ENCODE measurements around the gene CCDC14. TPM values are rescaled to one million over a fixed set of nuclear protein-coding genes. Genes with fewer than 3 reads are reported as not detected.
"Not testable (repeated sequence)": the region's sequence is repeated elsewhere in the genome, so short reads cannot be mapped to it uniquely, and the experiment has no call there.

The CCDC14 gene
- polyA plus RNA-seq (2013, experiment 1 of 2; ENCODE audit: insufficient read length): 25.5 TPM
- 30.2 TPM for polyA plus RNA-seq (2013, experiment 2 of 2; ENCODE audit: insufficient read length)

- peak; percentile 97 for DNase-seq
These were observed at the start of gene CCDC14 for GRCh38 chr3:123960781-123961507. Gene CCDC14, minus strand, starts transcription at chr3:123961229. Its CDS starts 56 bp downstream, at chr3:123961173.

DNA sequence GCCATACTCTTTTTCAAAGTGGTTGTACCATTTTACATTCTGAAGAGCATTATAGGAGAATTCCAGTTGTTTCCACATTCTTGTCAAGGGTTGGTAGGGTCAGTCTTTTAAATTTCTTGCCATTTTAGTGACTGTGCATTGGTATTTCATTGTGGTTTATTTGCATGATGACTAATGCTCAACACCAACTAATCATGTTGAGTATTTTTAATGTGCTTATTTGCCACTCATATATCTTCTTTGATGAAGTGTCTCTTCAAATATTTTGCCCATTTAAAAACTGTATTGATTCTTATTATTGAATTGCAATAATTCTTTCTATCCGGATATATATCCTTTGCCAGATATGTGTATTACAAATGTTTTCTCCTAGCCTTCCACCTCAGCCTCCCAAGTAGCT, 47.3 kb upstream of the CCDC14 start:
- DNase-seq: not testable (repeated sequence)

DNA sequence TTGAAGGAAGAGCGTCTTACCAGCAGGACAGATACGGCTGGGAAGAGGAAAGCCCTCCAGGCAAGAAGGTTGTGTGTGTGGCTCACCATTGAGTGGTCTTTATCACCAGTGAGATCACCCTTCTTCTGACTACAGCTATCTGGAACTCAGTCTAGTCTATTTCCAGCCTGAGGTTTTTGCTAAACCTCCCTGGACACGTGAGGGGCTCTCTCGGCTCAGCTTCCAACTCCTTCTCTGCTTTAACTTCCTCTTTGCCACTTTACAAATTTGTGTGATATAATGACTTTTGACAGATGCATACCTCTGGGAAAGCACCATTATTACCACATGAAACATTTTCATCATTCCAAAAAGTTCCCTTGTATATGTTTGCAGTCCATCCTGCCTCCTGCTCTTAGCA, 46.2 kb upstream of the CCDC14 start:
- DNase-seq: peak; percentile 18

- not testable (repeated sequence) for DNase-seq
These were observed 41.5 kb upstream of the CCDC14 start for GRCh38 chr3:124002405-124003079.

DNA sequence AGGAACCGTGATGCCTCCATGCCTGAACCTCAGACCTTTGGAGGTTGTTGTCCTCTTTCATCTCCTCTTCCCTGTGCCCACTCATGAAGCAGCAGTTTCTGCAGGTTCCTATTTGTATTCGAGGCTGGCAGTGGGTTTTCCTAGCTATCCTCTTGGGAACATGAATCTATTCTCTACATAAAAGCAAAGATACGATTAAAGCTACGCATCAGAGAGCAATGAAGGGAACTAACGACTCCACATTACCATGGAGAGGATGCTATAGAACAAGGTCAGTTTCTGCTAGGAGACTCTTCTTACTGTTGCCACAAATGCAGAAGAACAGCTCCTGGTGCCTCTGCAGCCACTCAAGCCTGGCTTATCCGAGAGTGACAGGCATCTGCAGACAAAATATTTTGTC, 40.3 kb upstream of the CCDC14 start:
- not testable (repeated sequence) for DNase-seq

GRCh38 chr3:123997543-123997942, 36.5 kb upstream of the CCDC14 start:
- no peak for DNase-seq

DNA sequence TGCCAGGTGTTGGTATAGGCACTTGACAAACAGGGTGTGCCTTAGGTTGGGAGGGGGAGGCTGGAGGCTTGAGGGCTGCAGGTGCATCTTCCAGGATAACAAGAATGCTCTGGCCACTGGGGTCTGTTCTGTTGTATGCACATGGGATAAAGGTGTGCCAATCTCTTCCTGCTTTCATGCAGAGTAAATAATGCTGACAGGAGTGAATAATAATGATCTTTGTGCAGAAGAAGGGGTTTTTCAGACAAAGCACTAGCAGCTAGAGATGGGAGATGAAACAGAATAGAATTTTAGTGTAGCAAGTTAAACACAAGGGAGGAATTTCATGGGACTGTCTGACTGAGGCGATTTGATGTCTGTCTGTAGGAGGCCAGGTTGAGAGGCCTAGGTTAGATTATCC, 32.8 kb upstream of the CCDC14 start:
- no peak for DNase-seq

GRCh38 chr3:123991730-123992588, 30.9 kb upstream of the CCDC14 start, which contains the start of gene ROPN1:
Gene ROPN1, minus strand, starts transcription at chr3:123992124. Its CDS starts 11,643 bp downstream, at chr3:123980481.
- not testable (repeated sequence) for DNase-seq

DNA sequence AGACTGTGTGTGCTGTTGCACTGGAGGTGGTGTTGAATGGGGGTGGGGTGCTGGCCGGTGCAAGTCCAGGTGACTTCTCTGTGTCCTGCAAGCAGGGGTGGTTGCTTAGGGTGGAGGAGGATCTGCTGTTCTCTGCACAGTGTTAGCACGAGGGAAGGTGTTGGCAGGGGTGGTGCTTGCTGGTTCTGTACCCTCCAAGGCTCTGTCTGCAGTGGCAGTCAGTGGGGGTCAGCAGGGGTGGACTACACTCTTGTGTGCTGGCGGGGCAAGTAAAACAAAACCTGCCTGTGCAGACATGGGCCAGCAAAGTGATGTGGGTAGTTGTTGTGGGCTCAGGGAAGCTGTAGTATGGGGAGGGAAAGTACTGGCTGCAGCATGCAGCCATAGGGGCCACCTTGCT, 25.4 kb upstream of the CCDC14 start:
- DNase-seq: no peak

DNA sequence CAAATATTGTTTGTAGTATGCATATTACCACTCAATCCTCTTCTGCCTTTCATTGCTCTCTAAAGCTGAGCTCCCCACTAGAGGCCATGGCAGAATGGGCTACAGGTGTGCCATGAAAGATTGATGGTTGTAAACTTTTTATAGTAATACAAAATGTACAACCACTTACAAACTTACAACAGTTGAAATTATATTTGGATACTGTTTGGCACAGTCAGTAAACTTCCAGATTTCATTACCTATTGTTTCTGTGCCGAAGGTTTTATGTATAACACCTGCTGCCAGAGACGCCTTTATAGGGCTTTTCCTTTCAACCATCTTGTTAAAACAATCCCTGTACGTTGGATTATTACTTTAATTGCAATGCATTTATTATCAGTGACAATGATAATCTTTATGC, 23.9 kb upstream of the CCDC14 start:
- DNase-seq: no peak

DNA sequence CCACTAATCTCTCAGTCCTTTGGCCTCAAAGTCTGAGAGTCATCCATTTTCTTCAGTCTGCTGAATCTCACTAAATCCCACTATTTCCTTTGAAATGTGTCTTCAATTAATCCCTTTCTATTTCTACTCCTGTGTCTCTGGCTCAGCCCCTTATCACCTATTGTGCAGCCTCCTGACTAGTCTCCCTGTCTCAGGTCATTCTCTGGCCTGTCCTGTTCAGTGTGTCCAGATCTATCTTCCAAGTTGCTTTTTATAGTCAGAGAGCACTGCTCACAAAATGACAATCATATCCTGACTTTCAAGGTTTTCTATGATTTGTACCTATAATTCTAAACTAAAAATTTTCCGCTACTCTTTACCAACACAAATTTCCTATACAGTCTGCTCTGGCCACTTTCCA, 23.3 kb upstream of the CCDC14 start:
- no peak for DNase-seq

GRCh38 chr3:123981317-123981716, 20.3 kb upstream of the CCDC14 start:
- DNase-seq: not testable (repeated sequence)

- no peak for DNase-seq
These were observed 19.5 kb upstream of the CCDC14 start for GRCh38 chr3:123980539-123980938.

DNA sequence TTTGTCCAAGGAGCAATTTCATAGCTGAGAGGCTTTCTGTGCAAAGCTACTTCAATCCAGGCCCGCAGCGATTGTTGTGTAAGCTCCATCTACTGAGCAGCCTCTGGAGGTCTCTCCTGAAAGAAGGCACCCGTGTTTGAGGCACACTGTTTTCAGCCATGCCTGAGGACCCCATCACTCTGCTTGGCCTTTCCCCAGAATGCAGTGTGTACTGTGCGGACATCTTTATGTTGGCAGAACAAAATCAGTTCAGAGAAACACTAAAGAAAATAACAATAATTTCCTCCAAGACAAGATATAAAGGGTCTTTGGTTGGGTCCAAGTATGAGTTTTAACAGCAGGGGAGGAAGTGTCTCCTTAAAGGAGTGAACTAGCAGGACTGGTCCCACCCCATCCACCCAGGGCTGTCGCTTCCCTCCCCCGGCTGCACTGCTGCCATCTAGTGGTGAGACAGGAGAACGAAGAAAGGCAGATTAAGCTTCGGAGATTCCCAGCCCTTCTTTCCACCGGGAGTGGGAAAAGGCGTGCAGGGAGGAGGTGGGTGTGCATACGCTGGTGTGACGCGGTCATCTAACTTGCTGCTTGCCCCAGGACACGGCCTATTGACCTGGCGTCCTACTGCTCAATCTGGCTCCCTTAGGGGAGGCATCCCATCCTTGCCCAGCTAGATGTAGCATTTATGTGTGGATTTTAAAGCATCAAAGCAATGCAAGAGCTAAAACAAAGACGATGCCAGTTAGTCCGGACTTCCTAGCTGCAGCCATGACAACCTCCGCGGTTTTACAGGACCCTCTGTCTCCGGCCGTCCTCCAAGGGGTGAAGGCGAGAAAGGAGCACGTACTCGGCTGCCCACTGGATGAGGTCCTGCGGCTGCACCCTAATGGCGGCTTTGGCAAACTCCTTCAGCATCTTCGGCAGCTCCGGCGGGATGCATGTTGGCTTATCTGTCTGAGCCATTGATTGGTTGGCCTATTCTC, 18.8 kb upstream of the CCDC14 start:
- DNase-seq: peak; percentile 47

DNA sequence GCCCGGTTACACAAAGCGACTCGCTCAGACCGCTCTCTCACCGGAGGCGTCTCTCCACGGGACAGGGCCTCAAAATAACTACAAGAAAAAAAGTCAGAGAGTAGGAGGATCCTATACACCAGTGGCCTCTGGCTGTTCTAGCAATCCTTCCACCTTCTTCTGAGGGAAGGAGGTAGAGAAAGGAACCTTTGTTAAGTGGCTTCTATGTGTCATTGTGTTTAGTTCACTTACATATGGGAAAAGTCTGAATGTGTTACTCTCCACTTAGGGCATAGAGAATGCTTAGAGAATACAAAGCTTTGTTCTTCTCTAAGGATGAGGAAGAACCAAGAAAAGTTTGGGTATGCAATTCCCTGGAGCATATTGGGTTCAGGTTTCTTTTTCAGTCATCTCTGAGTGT, 15.9 kb upstream of the CCDC14 start:
- DNase-seq: not testable (repeated sequence)

- DNase-seq: not testable (repeated sequence)
These were observed 15.3 kb upstream of the CCDC14 start for GRCh38 chr3:123976181-123976898.

- not testable (repeated sequence) for DNase-seq
These were observed 14.0 kb upstream of the CCDC14 start for GRCh38 chr3:123975030-123975429.

DNA sequence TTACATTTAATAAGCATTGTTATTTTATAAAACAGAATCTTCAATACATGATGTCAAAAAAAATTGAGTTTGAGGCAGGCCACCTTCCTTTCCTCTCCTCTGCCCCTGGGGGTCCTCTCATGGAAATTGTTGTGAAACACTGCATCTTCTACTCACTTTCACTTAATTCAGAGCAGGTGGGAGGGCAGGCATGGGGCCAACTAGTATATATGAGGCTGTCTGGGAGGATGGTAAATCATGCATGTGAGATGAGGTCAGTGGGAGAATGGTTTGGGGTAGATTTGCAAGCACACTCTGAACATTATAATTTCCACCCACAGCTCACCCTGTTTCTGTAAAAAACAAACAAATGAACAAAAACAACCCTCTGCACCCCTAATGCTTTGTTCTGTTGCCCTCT, 10.4 kb upstream of the CCDC14 start:
- no peak for DNase-seq

GRCh38 chr3:123967260-123967659, 6.2 kb upstream of the CCDC14 start:
- DNase-seq: not testable (repeated sequence)

DNA sequence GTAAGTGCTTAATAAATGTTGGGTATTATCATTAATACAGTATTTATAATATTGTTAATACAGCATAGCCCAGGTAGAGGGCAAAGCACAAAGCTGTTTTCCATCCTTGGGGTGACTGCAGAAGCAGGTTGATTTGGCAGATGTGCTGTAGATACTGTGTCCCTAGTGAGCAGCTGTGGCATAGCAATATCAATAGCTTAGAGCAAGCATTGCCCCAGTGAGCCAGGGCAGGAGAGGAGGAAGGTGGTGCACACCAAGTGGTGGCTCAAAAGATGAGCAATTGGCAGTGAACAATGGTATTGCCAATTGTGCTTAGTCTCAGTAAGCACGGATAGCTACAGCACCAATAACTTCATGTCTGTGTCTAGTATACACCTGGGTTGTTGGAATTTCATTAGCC, 5.8 kb upstream of the CCDC14 start:
- DNase-seq: not testable (repeated sequence)

GRCh38 chr3:123964793-123965192, 3.8 kb upstream of the CCDC14 start:
- not testable (repeated sequence) for DNase-seq
